Panc1 (cell line): ENCODE measurements around the gene SRXN1.

Experiments
- POLR2AphosphoS5 ChIP-seq: IDR thresholded peaks from 2 replicates; pipeline ENCODE4 v1.6.1; 2012; ENCODE audit warnings: mild to moderate bottlenecking, low read depth, low read length, moderate library complexity
- SIN3A ChIP-seq: IDR thresholded peaks from 2 replicates; pipeline ENCODE4 v1.6.1; 2012; ENCODE audit warnings: low read depth, mild to moderate bottlenecking, low read length, moderate library complexity, borderline replicate concordance; ENCODE audit not compliant: insufficient read depth
- TCF7L2 ChIP-seq: IDR thresholded peaks from 2 replicates; pipeline ENCODE4 v1.6.1; 2011; ENCODE audit warnings: mild to moderate bottlenecking, low read depth, low read length, inconsistent platforms
- TF ChIP-seq, protein P1 (sequence below): fragments of 450-650 bp; IDR thresholded peaks from 2 replicates; pipeline ENCODE4 v1.5.1; 2017; ENCODE audit warnings: mild to moderate bottlenecking
- TF ChIP-seq, protein P2 (sequence below), 2 experiments: IDR thresholded peaks; 2 replicates each; pipeline ENCODE4 v1.6.1; 2011 to 2012; ENCODE audit warnings: low read depth in 2 of 2, control low read depth in 1 of 2, low read length in 1 of 2, mild to moderate bottlenecking in 1 of 2, moderate library complexity in 1 of 2; ENCODE audit not compliant: insufficient read depth in 1 of 2

GRCh38 chr20:655726-656624 is 3.0 kb upstream of the SRXN1 start:
- TF ChIP-seq, protein P1, sequence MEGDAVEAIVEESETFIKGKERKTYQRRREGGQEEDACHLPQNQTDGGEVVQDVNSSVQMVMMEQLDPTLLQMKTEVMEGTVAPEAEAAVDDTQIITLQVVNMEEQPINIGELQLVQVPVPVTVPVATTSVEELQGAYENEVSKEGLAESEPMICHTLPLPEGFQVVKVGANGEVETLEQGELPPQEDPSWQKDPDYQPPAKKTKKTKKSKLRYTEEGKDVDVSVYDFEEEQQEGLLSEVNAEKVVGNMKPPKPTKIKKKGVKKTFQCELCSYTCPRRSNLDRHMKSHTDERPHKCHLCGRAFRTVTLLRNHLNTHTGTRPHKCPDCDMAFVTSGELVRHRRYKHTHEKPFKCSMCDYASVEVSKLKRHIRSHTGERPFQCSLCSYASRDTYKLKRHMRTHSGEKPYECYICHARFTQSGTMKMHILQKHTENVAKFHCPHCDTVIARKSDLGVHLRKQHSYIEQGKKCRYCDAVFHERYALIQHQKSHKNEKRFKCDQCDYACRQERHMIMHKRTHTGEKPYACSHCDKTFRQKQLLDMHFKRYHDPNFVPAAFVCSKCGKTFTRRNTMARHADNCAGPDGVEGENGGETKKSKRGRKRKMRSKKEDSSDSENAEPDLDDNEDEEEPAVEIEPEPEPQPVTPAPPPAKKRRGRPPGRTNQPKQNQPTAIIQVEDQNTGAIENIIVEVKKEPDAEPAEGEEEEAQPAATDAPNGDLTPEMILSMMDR, result no peak
- TF ChIP-seq, protein P2, sequence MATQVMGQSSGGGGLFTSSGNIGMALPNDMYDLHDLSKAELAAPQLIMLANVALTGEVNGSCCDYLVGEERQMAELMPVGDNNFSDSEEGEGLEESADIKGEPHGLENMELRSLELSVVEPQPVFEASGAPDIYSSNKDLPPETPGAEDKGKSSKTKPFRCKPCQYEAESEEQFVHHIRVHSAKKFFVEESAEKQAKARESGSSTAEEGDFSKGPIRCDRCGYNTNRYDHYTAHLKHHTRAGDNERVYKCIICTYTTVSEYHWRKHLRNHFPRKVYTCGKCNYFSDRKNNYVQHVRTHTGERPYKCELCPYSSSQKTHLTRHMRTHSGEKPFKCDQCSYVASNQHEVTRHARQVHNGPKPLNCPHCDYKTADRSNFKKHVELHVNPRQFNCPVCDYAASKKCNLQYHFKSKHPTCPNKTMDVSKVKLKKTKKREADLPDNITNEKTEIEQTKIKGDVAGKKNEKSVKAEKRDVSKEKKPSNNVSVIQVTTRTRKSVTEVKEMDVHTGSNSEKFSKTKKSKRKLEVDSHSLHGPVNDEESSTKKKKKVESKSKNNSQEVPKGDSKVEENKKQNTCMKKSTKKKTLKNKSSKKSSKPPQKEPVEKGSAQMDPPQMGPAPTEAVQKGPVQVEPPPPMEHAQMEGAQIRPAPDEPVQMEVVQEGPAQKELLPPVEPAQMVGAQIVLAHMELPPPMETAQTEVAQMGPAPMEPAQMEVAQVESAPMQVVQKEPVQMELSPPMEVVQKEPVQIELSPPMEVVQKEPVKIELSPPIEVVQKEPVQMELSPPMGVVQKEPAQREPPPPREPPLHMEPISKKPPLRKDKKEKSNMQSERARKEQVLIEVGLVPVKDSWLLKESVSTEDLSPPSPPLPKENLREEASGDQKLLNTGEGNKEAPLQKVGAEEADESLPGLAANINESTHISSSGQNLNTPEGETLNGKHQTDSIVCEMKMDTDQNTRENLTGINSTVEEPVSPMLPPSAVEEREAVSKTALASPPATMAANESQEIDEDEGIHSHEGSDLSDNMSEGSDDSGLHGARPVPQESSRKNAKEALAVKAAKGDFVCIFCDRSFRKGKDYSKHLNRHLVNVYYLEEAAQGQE (IDR thresholded peaks at IDR 0.05; ENCODE audit: insufficient read depth in 1 of 2, low read depth in 2 of 2, low read length in 1 of 2), result no peak
- no peak for TF ChIP-seq SIN3A
- no peak for TF ChIP-seq POLR2AphosphoS5
- no peak for TF ChIP-seq TCF7L2
